MM.1S (cell line): Measurements from ENCODE around the gene FBXO47.

Source experiments
- CTCF ChIP-seq: fragments of 300-600 bp; sonication (generic); IDR thresholded peaks from 2 replicates; pipeline ENCODE4 v1.5.1; 2016; ENCODE audit warnings: antibody characterized with exemption, low read length, mixed read lengths
- EZH2 ChIP-seq: fragments of 300-600 bp; sonication (generic); optimal IDR thresholded peaks from 2 replicates; pipeline ENCODE3; 2017; ENCODE audit warnings: low read depth, mild to moderate bottlenecking, antibody characterized with exemption, low read length, mixed read lengths
- EZH2phosphoT487 ChIP-seq: fragments of 300-600 bp; sonication (generic); IDR thresholded peaks from 2 replicates; pipeline ENCODE4 v1.6.1; 2018; ENCODE audit warnings: antibody characterized with exemption, low read length

- no peak for TF ChIP-seq CTCF
- TF ChIP-seq EZH2: no peak
- no peak for TF ChIP-seq EZH2phosphoT487
These were observed 13.5 kb upstream of the FBXO47 start for GRCh38 chr17:38980490-38981217.
